Measurements from ENCODE around the gene XYLB. TPM values are rescaled to one million over a fixed set of nuclear protein-coding genes. Genes with fewer than 3 reads are reported as not detected.
"Not testable (repeated sequence)": the region's sequence is repeated elsewhere in the genome, so short reads cannot be mapped to it uniquely, and the experiment has no call there.

The XYLB gene
- total RNA-seq, 1 experiment from 2014 or later, result 3.3 TPM

DNA sequence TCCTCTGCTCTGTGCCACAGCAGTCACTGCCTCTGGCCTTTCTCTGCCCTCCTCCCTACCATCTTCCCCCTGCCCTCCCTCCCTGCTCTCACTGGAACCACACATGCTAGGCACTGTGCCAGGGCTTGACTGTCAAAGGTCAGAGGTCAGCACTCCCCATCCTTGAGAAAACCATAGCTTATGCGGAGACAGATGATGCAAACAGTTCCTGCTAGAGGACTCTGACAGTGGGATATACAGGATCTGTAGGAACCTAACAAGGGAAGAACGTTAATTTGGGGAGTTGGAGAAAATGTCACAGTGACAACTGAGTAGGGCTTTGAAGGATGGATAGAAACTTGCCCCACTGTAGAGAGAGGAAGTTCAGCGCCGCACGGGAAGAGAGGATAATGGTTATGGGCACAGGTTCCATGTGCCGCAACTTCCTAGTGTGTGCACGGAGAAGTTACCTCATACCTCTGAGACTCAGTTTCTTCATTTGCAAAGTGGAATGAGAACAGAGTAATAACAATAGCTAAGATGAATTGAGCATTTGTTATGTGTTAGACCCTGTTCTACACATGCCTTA, 29.3 kb upstream of the XYLB start (continued):
- TF ChIP-seq, protein P1, sequence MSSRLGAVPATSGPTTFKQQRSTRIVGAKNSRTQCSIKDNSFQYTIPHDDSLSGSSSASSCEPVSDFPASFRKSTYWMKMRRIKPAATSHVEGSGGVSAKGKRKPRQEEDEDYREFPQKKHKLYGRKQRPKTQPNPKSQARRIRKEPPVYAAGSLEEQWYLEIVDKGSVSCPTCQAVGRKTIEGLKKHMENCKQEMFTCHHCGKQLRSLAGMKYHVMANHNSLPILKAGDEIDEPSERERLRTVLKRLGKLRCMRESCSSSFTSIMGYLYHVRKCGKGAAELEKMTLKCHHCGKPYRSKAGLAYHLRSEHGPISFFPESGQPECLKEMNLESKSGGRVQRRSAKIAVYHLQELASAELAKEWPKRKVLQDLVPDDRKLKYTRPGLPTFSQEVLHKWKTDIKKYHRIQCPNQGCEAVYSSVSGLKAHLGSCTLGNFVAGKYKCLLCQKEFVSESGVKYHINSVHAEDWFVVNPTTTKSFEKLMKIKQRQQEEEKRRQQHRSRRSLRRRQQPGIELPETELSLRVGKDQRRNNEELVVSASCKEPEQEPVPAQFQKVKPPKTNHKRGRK (CRISPR knock-in tag; IDR thresholded peaks at IDR 0.05; ENCODE audit: borderline replicate concordance), result no peak
- TF ChIP-seq KAT7 (CRISPR knock-in tag; IDR thresholded peaks at IDR 0.05; ENCODE audit: borderline replicate concordance) (no peak), ZNF263 (CRISPR knock-in tag; IDR thresholded peaks at IDR 0.05; ENCODE audit: low read depth) (no peak), GRHL2 (CRISPR knock-in tag; IDR thresholded peaks at IDR 0.05; ENCODE audit: insufficient replicate concordance, severe bottlenecking) (no peak), CREB1 (CRISPR knock-in tag; IDR thresholded peaks at IDR 0.05) (no peak)
- TF ChIP-seq, protein P2, sequence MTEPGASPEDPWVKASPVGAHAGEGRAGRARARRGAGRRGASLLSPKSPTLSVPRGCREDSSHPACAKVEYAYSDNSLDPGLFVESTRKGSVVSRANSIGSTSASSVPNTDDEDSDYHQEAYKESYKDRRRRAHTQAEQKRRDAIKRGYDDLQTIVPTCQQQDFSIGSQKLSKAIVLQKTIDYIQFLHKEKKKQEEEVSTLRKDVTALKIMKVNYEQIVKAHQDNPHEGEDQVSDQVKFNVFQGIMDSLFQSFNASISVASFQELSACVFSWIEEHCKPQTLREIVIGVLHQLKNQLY (CRISPR knock-in tag; IDR thresholded peaks at IDR 0.05), result no peak
- TF ChIP-seq, protein P3, sequence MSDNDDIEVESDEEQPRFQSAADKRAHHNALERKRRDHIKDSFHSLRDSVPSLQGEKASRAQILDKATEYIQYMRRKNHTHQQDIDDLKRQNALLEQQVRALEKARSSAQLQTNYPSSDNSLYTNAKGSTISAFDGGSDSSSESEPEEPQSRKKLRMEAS (CRISPR knock-in tag; IDR thresholded peaks at IDR 0.05), result no peak
- TF ChIP-seq, protein P4, sequence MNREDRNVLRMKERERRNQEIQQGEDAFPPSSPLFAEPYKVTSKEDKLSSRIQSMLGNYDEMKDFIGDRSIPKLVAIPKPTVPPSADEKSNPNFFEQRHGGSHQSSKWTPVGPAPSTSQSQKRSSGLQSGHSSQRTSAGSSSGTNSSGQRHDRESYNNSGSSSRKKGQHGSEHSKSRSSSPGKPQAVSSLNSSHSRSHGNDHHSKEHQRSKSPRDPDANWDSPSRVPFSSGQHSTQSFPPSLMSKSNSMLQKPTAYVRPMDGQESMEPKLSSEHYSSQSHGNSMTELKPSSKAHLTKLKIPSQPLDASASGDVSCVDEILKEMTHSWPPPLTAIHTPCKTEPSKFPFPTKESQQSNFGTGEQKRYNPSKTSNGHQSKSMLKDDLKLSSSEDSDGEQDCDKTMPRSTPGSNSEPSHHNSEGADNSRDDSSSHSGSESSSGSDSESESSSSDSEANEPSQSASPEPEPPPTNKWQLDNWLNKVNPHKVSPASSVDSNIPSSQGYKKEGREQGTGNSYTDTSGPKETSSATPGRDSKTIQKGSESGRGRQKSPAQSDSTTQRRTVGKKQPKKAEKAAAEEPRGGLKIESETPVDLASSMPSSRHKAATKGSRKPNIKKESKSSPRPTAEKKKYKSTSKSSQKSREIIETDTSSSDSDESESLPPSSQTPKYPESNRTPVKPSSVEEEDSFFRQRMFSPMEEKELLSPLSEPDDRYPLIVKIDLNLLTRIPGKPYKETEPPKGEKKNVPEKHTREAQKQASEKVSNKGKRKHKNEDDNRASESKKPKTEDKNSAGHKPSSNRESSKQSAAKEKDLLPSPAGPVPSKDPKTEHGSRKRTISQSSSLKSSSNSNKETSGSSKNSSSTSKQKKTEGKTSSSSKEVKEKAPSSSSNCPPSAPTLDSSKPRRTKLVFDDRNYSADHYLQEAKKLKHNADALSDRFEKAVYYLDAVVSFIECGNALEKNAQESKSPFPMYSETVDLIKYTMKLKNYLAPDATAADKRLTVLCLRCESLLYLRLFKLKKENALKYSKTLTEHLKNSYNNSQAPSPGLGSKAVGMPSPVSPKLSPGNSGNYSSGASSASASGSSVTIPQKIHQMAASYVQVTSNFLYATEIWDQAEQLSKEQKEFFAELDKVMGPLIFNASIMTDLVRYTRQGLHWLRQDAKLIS (CRISPR knock-in tag; IDR thresholded peaks at IDR 0.05; ENCODE audit: borderline replicate concordance), result no peak

DNA sequence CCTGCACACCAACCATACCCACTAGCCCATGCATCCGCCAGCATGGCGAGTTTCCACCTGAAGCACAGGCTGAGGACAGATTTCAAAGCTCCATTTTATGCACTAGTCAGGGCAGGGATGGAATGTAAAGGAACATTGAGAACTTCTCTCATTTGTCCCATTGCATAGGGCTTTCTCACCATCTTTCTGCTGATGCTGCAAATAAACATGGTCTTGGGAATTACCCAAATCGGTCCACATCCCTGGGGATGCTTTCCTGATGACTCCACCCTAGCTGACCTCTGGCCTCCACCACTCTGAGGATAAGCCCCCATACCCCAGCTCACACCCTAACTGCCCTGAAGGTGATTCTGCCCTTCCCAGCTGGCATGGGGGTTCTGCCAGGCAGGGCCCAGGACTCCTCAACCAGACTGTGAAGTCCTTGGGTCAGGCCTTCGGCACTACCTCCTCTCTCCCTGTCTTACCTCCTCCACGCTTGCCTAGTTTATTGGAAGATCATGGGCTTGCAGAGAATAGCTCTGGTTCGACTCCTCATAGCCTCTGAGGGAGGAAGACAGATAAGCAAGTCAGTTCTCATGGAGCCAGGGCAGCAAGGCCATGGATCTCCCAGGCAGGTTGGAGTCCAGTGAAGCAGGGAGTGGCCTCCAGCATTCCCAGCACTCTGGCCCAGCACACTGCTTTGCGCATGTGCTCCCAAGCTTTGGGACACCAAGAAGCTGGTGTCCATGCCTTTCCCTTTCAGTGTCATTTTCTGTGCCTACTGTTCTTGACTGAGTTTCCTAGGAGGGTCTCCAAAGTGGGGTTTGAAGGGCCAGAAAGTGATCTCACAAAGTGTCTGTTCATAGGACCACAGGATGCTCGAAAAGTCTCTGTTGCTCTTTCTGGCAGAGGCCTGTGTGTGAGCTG, 27.6 kb upstream of the XYLB start:
- Mint-ChIP-seq H3K36me3 (no peaks in the 10 kb centered on the region), H3K27me3 (ENCODE audit: low read depth) (no peaks in the 10 kb centered on the region; the same call in 1 of the 2 replicates), H3K4me3 (no peak overlapping the region), H3K9me3 (peaks cover 20% of the 10 kb centered on the region), H3K4me1 (peaks cover 6% of the 10 kb centered on the region; the same call in 1 of the 2 replicates), H3K27ac (no peak overlapping the region)
- ATAC-seq (no peak), DNase-seq (ENCODE audit: low spot score) (no peak)
- ChIA-PET CTCF (interaction anchor here (0.6 to 1.5 kb wide), 3 partner anchors 21 to 115 kb away, joined by 3 to 4 read pairs (median 3); partner anchors contain the start of gene XYLB), POLR2A (no interaction called here)
- TF ChIP-seq NR1H2 (CRISPR knock-in tag; IDR thresholded peaks at IDR 0.05), result no peak
- TF ChIP-seq ESRRA (CRISPR knock-in tag; IDR thresholded peaks at IDR 0.05; ENCODE audit: borderline replicate concordance), result no peak
- TF ChIP-seq, protein P5, sequence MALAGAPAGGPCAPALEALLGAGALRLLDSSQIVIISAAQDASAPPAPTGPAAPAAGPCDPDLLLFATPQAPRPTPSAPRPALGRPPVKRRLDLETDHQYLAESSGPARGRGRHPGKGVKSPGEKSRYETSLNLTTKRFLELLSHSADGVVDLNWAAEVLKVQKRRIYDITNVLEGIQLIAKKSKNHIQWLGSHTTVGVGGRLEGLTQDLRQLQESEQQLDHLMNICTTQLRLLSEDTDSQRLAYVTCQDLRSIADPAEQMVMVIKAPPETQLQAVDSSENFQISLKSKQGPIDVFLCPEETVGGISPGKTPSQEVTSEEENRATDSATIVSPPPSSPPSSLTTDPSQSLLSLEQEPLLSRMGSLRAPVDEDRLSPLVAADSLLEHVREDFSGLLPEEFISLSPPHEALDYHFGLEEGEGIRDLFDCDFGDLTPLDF (CRISPR knock-in tag; IDR thresholded peaks at IDR 0.05), result no peak
- TF ChIP-seq, protein P6, sequence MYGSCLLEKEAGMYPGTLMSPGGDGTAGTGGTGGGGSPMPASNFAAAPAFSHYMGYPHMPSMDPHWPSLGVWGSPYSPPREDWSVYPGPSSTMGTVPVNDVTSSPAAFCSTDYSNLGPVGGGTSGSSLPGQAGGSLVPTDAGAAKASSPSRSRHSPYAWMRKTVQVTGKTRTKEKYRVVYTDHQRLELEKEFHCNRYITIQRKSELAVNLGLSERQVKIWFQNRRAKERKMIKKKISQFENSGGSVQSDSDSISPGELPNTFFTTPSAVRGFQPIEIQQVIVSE (CRISPR knock-in tag; IDR thresholded peaks at IDR 0.05; ENCODE audit: borderline replicate concordance), result no peak
- no peak for TF ChIP-seq MXD4 (CRISPR knock-in tag; IDR thresholded peaks at IDR 0.05; ENCODE audit: borderline replicate concordance)
- TF ChIP-seq, protein P7, sequence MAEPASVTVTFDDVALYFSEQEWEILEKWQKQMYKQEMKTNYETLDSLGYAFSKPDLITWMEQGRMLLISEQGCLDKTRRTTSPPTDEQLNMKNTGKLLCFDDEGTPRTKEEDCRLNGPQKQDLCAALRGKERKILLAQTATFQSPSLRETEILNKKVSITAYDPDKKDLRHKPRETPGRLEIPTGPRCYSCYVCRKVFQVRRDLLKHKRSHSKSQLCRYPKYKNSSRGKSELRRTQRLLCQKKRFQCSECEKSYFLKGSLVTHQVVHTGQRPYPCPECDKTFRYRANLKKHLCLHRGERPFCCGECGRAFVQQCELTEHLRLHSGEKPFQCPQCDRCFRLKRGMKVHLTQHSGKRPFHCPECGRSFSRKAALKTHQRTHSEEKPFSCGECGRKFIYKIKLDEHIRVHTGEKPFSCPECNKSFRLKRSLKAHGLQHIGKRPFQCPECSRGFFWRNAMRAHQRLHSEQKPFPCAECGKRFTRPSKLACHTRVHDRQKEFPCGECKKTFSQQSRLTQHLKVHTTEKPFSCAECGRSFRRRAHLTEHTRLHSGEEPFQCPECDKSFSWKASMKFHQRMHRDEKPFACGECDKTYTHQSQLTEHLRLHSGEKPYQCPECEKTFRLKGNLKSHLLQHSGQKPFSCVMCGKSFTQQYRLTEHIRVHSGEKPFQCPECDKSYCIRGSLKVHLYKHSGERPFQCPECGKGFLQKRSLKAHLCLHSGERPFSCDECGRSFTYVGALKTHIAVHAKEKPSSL (CRISPR knock-in tag; conservative IDR thresholded peaks at IDR 0.05), result no peak
- no peak for TF ChIP-seq TEAD4 (CRISPR knock-in tag; IDR thresholded peaks at IDR 0.05)

DNA sequence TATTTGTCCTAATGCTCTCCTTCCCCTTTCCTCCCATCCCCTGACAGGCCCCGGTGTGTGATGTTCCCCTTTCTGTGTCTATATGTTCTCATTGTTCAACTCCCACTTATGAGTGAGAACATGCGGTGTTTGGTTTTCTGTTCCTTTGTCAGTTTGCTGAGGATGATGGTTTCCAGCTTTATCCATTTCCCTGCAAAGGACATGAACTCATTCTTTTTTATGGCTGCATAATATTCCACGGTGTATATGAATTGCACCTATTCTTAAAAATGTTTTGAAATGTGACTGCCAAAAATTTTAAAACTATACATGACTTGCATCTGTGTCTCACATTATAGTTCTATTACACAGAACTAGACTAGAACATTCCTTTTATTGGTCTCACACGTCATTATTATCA, 25.9 kb upstream of the XYLB start:
- H3K4me1 Mint-ChIP-seq; POLR2A ChIA-PET; H3K27me3 Mint-ChIP-seq (ENCODE audit: low read depth); H3K4me3 Mint-ChIP-seq; DNase-seq (ENCODE audit: low spot score); ATAC-seq; H3K36me3 Mint-ChIP-seq; H3K27ac Mint-ChIP-seq: not testable (repeated sequence)
- CTCF ChIA-PET, result interaction anchor here (1.5 kb wide), 2 partner anchors 22 to 26 kb away, joined by 4 read pairs; partner anchors contain the start of gene XYLB
- peaks cover 21% of the 10 kb centered on the region for H3K9me3 Mint-ChIP-seq
